ENCODE data around the gene DUSP6.

- TF ChIP-seq CTCF (IDR thresholded peaks at IDR 0.05) (no peak), POLR2A (IDR thresholded peaks at IDR 0.05) (no peak)
These were observed 23.9 kb downstream of the DUSP6 start for GRCh38 chr12:89328151-89329030.
